Activated CD4-positive, alpha-beta T cell treated with anti-CD3 and anti-CD28 coated beads, Interleukin-2, amount 50 U/mL, for 16 hours (primary cell): ENCODE measurements around the gene PPIC.

ENCODE experiments used
- DNase-seq: peaks from one replicate; pipeline ENCODE4 v3.0.0-alpha.2; 2020

Gene PPIC

DNA sequence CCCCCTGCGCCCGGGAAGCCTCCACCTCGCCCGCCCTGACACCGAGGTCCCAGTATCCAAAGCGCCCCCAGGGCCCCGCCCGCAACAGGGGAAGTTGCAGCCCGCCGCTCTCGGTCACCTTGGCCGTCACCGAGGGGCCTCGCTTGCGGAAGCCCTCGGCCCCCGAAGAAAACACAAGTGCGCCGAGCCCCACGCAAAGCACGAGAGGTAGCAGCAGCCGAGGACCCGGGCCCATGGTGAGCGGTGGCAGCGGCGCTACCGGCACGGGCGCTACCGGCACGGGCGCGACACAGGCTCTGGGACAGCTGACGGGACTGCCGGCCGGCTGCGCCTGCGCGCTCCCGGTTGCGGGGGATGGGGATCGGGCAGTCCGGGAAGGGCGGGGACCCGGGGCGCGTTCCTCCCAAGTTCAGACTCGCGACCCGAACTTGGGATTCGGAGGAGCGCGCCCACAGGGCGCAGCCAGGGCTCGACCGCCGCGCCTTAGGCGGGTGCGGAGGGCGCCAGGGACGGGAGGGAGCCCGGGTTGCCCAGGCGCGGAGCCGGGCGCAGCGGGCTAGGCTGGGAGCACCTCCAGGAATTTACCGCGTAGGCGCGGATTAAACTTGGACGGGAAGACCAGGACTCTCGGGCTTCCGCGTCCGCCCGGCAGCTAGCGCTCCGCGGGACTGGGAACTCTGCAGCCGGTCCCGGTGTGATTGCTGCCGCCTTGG, at the start of gene PPIC:
TSS of gene PPIC (minus strand) at position 335 of the 713 bp plus-strand sequence. CDS start at position 235, 100 bp downstream.
- peak; percentile 14 for DNase-seq

DNA sequence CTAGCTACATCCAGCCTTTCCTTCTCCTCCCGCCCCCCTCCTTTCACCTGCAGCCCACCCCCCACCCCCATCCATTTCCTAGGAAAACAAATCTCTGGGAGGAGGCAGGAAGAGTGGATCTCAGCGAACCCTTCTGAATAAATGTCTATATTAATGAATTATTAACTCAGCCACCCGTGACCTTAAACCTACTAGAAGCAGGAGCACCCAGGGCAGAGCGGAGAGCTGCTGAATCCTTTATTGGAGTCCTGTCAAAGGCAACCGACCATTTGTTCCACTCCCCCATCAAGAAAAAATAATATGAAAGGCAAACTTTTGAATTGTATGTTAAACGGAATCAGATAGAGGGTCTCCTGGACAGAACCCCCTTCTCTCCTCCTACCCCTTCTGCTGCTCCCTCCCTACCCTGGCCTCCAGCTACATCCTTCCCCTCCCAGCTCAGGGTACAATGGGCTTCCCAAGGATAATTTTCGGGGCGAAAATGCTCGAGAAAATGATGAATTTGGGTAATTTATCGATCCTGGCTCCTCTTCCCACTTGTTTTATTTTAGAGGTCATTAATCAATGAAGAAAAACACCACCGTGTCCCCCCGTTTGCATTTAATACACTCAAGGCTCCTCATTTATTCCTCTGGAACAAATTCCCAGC, 49.2 kb upstream of the PPIC start:
- DNase-seq: no peak

DNA sequence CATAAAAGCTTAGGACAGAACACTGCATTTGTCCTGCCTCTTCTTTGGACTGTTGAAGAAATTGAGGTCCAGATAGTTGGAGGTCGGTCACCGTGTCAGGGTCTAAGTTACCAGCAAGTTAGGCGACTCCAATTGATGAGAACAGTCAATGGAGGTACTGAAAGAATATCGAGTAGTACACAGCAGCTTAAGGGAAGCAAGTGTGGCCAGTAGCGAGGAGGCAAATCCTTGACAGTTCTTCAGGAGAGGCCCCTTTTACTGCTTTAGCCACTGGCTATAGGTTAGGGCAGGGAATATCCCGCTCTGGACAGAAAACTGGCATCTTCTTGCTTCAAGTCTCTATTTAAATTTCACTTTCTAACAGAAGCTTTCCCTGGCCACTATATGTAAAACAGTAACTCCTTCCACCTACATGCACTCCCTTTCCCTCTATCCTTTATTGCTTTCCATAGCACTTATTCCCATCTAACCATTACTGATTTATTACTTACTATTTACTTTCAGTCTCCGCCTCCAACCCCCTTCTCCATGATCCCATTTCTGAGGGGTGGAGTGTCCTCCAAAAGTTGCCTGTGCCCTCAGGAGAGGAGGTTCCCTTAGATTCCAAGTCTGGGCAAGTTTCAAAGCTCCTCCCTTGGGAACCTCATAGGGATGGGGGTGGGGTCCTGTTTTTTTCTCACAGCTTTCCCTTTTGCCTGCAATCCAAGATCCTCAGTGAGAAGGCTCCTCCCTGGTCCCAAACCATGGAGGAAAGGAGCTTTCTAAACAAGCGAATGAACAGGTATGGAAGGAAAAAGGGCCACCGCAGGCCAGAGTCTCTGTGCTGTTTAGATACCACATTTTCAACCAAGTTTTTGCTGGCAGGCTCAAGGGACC, 48.4 kb upstream of the PPIC start:
- no peak for DNase-seq

DNA sequence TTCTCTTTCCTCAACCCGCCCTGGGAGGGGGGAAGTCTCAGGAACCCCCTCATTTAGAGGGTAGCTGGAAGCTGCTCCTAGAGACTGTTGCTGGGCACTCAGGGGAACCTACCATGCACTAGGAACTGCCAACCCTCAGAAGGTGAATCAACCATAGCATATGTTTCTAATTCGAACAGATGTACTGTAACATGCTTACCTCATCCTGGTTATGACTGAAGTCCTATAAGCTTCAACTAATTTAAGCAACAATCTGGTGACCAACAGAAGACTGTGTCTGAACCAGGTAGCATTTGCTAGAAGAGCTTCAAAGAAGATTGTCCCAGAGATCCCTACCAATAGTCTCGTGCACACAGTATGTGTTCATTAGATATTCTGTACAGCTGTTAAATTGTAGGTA, 46.8 kb upstream of the PPIC start:
- DNase-seq: no peak

DNA sequence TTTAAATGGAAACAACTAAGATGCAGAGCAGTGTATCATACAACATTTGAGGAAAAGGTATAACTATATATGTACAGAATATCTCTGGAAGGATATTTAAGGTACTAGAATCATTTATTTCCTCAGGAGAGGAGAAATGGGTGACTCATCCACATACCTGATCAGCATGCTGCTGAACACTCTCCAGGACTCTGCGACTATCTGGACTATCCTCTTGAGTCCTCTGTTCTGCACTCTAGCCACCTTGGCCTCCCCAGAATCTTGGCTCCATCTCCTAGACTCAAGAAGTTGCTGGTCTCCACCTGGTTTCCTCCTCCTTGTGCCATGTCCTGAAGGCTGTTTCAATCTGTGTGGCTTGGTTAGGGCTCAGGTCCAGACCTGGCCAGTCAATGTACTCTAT, 43.7 kb upstream of the PPIC start:
- no peak for DNase-seq

DNA sequence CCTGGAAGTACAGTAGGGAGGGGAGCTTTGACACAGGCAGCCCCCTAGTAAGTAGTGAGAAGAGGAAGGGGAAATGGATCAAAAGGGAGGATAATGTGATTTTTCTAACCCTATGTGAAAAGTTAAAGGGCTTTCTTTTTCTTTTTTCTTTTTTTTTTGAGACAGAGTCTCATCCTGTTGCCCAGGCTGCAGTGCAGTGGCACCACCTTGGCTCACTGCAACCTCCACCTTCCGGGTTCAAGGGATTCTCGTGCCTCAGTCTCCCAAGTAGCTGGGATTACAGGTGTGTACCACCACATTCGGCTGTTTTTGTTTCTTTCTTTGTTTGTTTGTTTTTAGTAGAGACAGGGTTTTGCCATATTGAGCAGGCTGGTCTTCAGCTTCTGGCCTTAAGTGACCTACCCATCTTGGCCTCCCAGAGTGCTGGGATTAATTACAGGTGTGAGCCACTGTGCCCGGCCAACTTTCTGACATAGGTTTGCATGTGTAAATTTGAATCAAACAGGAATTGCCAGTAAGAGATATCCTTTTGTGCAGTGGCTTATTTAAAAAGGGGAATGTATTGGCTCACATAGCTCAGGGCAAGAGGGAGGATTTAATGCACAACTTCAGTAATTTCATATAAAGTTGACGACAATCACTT, 39.1 kb upstream of the PPIC start:
- no peak for DNase-seq

DNA sequence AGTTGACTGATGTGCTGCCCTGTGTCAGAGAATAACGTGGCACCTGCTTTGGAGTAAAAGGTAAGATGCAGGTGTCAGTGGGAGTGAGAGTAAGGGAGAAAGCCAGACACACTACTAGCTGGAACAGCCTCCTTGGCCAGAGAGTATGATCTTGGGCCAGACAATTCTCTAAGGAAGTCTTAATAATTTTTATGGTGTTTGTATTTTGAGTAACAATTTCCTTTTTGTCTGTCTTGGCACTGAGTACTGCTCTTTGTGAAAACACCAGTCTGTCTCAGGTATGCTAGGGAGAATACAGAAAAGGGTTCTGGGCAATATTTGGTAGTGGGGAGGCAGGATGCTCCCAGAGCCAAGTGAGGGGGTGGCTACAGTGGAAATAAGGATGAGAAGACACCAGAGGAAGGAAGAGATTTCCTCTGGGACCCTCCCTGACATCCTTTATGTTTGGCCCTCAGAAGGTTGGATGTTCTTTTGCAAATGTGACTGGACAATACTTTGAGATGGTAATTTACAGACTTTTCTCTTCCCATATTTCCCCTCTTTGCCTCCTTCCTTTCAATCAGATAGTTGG, 31.9 kb upstream of the PPIC start:
- DNase-seq: no peak

DNA sequence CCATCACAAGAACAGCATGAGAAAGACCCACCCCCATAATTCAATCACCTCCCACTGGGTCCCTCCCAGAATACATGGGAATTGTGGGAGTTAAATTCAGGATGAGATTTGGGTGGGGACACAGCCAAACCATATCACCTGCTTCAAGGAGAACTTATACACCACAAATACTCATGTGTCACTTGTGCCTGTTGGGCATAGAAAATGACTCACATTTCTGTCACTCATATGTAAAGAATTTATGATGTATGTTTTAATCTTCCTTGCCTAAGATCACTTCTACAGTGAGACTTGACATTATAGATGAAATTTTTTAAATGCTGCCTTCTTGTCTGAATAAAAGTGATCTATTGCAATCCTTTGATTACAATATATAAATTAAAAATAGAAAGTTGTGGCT, 29.5 kb upstream of the PPIC start:
- DNase-seq: no peak

DNA sequence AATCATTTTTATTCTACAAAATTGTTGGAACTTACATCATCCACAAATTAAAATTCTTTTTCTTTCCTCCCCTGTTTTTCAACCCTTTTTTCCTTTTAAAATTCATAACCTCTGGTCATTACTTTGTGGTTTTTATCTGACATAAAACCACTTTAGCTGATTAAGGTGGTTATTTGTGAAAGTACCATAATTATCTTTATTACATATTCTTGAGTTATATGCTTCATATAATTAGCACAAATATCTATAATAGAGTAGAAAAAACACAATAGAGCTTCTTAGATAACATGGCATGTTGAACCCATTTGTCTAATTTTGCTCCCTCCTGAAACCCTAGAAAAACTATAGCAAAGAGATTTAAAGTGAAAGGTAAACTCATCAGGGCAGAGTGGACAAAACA, 22.9 kb upstream of the PPIC start:
- no peak for DNase-seq

DNA sequence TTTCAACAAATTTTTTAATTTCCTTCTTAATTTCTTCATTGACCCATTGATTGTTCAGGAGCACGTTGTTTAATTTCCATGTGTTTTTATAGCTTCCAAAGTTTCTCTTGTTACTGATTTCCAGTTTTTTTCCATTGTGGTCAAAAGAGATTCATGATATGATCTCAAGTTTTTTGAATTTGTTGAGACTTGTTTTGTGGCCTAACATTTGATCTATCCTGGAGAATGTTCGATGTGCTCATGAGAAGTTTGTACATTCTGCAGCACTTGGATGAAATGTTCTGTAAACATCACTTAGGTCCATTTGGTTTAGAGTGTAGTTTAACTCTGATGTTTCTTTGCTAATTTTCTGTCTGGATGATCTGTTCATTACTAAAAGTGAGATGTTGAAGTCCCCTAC, 14.7 kb upstream of the PPIC start:
- DNase-seq: no peak

DNA sequence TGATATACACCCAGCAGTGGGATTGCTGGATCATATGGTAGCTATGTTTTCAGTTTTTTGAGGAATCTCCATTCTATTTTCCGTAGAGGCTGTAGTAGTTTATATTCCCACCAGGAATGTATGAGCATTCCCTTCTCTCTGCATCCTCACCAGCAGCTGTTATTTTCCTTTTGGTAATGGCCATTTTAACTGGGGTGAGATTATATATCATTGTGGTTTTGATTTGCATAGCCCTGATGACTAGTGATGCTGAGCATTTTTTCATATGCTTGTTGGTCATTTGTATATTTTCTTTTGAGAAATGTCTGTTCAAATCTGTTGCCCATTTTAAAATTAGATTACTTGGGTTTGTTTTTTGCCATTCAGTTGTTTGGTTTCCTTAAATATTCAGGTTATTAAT, 11.2 kb upstream of the PPIC start:
- DNase-seq: no peak

DNA sequence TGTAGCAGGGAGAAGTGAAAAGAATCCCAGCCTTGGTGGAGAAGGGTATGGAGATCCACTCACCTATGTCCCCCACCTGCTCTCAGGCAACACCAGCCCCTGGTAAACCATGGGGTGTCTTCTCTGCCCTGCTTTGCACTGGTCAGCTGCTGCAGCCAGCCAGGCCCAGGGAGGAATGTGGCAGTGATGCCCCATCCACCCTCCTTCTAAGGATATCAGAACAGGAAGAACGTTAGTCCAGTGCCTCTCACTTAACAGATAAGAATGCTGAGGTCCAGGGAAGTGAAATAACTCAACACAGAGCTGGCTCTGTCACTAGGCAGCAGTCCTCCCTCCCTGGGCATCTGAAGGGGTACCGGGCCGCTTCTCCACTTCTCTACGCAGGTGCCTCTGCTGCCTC, 9.7 kb upstream of the PPIC start:
- no peak for DNase-seq

DNA sequence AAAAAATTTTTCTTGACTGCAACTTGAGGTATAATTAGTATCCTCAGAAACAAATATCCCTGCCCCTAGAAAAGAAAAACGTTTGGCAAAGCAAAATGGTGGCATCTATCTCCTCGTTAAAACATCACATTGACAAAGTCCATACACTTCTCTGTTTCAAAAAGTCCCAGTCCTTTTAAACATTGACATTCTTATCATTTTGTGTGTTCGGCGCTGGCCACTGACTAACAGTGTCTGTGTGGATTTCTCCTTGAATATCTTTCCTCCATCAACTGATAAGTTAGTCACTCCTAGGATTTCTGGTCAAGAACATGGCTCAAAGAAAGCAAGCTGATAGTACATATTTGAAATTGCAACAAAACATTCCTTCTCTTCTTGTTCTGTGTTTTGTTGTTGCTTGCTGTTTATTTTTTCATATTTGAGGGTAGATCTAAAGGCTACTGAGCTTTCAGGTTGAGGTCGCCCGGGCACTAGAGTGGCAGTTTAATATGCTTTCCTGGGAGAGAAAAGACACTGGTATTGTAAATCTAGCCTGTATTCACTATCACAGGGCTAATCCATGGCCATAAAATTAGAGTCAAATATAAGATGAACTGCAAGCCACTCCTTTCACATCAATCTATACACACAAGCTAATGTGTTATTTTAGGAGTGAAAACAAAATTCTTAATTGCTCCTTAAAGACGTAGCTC, 8.5 kb upstream of the PPIC start:
- no peak for DNase-seq

DNA sequence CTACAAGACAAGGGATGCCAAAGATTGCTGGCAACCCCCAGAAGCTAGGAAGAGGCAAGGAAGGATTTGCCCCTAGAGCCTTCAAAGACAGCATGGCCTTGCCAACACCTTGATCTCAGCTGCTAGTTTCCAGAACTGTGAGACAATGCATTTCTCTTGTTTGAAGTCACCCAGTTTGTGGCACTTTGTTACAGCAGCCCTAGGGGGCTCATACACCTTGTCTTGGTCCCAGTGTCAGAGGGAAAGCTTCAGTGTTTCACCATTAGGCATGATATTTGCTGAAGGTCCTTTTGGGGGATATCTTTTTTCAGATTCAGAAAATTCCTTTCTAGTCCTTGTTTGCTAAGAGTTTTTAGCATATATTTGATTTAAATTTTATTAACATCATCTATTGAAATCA, 3.1 kb upstream of the PPIC start:
- no peak for DNase-seq

DNA sequence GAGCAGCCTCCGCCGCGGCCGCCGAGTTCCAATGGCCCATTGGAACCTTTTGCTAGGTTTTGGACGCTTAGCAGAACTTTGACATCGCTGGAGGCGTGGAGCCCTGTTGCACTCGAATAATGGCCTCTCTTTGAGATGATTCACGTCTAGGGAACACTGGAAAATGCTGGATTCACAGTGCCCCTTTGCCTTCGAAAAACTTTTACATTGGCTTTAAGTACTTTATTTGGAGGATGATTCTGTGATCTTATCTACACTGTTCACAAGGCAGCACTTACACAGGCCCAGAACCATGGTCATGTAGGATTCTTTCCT, 536 bp upstream of the PPIC start:
- DNase-seq: no peak

DNA sequence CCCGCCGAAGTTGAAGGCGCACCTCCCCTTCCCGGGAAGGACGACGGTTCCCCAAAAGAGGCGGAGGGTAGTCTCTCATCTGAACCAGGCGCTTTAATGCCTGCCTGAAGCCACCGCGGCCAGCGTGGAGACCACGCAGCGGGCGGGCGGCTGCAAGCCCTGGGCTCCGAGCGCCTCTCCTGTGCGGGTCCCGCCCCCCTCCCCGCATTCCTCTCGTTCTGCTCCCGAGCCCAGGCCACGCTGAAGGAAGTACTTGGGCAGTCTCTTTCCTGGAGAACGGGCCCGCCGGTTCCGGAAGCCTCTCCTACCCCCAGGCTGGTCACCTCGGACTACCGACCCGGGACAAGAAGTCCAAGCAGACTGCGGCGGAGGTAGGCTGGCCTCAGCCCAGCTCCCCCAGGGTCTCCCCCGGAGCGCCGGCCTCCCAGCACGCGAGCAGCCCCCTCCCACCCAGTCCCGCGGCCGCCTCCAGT, 571 bp downstream of the PPIC start:
- DNase-seq: no peak

DNA sequence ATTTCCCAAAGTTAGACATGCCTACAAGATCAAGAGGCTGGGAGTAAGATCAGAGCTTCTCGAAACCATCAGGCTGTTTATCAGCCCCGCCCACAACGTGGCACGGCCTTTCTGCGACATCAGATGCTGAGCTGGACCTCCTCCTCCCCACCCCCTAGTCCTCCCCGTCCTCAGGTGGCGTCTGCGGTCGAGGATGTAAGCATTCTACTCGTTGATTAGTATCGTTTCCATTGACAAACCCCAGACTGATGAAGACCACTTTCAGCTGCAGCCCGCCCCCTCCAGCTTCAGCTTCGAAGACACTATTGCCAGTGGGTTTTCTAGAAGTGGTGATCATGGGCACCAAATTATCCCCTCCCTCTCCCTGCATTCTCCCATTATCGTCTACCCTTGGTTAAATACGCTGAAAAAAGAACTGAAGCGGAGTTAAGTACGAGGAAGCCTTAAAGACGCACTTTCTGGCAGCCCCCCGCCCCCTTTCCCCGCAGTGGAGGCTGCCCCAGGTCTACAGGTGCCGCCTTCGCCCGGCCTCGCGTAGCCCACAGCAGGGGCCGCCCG, 1.1 kb downstream of the PPIC start:
- peak; percentile 8 for DNase-seq

DNA sequence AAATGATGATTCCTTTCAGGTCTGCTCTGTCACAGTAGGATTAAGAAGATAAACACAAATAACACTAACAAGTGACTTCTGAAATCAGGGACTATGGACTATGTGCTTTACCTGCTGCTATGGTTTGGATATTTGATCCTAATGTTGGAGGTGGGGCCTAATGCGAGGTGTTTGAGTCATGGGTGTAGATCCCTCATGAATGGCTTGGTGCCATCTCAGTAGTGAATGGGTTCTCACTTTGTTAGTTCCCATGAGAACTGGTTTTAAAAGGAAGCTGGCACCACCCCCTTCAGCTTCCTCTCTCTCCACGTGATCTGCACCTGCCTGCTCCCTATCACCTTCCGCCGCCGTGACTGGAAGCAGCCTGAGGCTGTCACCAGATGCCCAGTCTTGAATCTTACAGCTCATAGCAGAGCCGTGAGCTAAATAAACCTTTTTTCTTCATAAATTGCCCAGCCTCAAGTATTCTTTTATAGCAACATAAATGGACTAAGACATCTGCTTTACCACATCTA, 3.3 kb downstream of the PPIC start:
- DNase-seq: no peak

DNA sequence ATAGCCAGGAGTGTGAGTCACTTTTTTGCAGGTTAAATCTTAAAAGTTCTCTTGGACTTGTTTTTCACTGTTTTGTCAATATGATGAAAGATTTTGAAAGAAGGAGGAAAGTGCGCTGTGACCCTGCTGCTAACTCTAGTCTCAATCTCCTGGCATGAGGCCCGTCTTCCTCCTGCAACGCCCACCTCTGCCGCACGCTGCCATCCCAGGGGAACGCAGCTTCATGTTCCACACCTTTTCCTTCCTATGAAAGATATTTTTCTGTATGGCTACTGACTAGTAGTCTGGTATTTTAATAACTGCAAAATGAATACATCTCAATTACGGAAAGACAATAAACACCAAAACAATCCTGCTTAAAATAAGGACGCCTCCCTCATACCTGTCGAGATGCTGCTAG, 8.3 kb downstream of the PPIC start:
- DNase-seq: no peak

DNA sequence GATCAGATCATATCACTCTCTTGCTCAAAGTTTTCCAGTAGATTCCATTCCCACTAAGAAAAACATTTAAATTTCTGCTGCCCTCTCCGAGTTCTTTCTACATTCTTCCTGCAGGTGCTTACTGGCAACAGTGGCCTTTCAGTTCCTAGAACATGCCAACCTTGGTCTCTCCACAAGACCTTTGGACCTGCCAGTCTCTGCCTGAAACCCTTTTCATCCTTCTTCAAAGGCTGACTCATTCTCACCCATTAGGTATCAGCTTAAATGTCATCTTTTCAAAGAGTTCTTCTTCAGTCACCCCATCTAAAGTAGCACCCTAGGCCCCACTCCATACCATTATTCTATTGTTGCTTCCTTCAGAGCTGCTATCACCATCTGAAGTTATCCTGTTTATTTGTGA, 21.8 kb downstream of the PPIC start:
- DNase-seq: no peak

DNA sequence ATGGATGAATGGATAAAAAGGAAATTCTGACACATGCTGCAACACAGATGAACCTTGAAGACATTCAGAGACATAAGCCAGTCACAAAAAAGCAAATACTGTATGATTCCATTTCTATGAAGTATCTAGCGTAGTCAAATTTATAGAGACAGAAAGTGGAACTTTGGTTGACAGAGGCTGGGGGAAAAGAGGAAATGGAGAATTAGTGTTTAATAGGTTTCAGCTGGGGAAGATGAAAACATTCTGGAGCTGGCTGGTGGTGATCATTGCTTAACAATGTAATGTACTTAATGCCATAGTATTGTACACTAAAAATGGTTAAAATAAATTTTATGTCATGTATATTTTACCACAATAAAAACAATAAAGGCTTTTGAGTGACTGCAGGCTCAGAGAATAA, 24.2 kb downstream of the PPIC start:
- DNase-seq: no peak

DNA sequence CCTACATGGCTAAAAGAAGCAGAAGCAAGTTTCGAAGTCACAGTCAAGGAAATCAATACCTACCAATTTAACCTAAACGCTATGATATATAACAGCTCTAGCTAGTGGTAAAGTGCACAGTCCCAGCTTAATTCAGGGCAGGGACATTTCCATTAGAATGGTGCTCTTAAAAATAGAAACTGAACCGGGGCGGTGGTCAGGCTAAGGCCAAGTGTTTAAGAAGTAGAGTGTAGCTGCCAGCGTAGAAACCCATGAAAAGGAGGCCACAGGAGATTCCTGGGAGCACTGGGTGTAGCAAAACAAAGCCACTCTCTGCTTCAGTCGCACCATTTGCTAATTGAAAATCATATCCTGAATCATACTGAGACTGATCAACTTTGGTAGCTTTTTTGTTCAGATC, 28.8 kb downstream of the PPIC start:
- DNase-seq: no peak
